HL-60/S4 treated with retinoic acid at 250 ng/mL for 4 days and 3 days (cell line): Measurements from ENCODE around the gene PCSK5.
"Not testable (repeated sequence)": the region's sequence is repeated elsewhere in the genome, so short reads cannot be mapped to it uniquely, and the experiment has no call there.

Experiments
- in situ Hi-C: fragments of 300-500 bp; cut with MboI; formaldehyde crosslinking; loops from 2 replicates; pipeline ENCODE4 v1.7.0; 2022; ENCODE audit warnings: low sequenced_read_pairs

PCSK5 gene

GRCh38 chr9:76341616-76342015 lies 451.1 kb downstream of the PCSK5 start:
- in situ Hi-C loops = no loop called here

- in situ Hi-C loops = no loop called here
These were observed 451.7 kb downstream of the PCSK5 start for GRCh38 chr9:76342201-76342600.

GRCh38 chr9:76342858-76343257 lies 452.4 kb downstream of the PCSK5 start:
- in situ Hi-C loops = no loop called here

GRCh38 chr9:76349865-76350264 lies 459.4 kb downstream of the PCSK5 start:
- in situ Hi-C loops = no loop called here

GRCh38 chr9:76351006-76351405 lies 460.5 kb downstream of the PCSK5 start:
- in situ Hi-C loops = no loop called here

- in situ Hi-C loops = no loop called here
These were observed 461.6 kb downstream of the PCSK5 start for GRCh38 chr9:76352026-76352620.

GRCh38 chr9:76353280-76353679 lies 462.8 kb downstream of the PCSK5 start:
- in situ Hi-C loops = no loop called here

GRCh38 chr9:76354221-76354620 lies 463.7 kb downstream of the PCSK5 start:
- in situ Hi-C loops = no loop called here

GRCh38 chr9:76355886-76356285 lies 465.4 kb downstream of the PCSK5 start:
- in situ Hi-C loops = no loop called here

GRCh38 chr9:76357555-76357954 lies 467.1 kb downstream of the PCSK5 start:
- in situ Hi-C loops = no loop called here

GRCh38 chr9:76358628-76359280 lies 468.3 kb downstream of the PCSK5 start:
- in situ Hi-C loops = no loop called here

GRCh38 chr9:76359365-76359764 lies 468.9 kb downstream of the PCSK5 start:
- in situ Hi-C loops = no loop called here

GRCh38 chr9:76359766-76360165 lies 469.3 kb downstream of the PCSK5 start:
- in situ Hi-C loops = no loop called here

- in situ Hi-C loops = not testable (repeated sequence)
These were observed 472.0 kb downstream of the PCSK5 start for GRCh38 chr9:76362332-76363031.

- in situ Hi-C loops = no loop called here
These were observed 472.5 kb downstream of the PCSK5 start for GRCh38 chr9:76363032-76363395.

GRCh38 chr9:76365028-76365427 lies 474.6 kb downstream of the PCSK5 start:
- in situ Hi-C loops = no loop called here

- in situ Hi-C loops = no loop called here
These were observed 475.8 kb downstream of the PCSK5 start for GRCh38 chr9:76366275-76366674.

- in situ Hi-C loops = no loop called here
These were observed 479.1 kb downstream of the PCSK5 start for GRCh38 chr9:76369583-76369982.

GRCh38 chr9:76370396-76371023 lies 480.0 kb downstream of the PCSK5 start:
- in situ Hi-C loops = no loop called here

- in situ Hi-C loops = no loop called here
These were observed 481.4 kb downstream of the PCSK5 start for GRCh38 chr9:76371901-76372300.

- in situ Hi-C loops = no loop called here
These were observed 481.9 kb downstream of the PCSK5 start for GRCh38 chr9:76372336-76372735.
